MM.1S (cell line): ENCODE measurements around the gene RIPK1.

Experiments used
- CTCF ChIP-seq: fragments of 300-600 bp; sonication (generic); IDR thresholded peaks from 2 replicates; pipeline ENCODE4 v1.5.1; 2016; ENCODE audit warnings: antibody characterized with exemption, low read length, mixed read lengths
- EZH2 ChIP-seq: fragments of 300-600 bp; sonication (generic); optimal IDR thresholded peaks from 2 replicates; pipeline ENCODE3; 2017; ENCODE audit warnings: low read depth, mild to moderate bottlenecking, antibody characterized with exemption, low read length, mixed read lengths
- EZH2phosphoT487 ChIP-seq: fragments of 300-600 bp; sonication (generic); IDR thresholded peaks from 2 replicates; pipeline ENCODE4 v1.6.1; 2018; ENCODE audit warnings: antibody characterized with exemption, low read length

DNA sequence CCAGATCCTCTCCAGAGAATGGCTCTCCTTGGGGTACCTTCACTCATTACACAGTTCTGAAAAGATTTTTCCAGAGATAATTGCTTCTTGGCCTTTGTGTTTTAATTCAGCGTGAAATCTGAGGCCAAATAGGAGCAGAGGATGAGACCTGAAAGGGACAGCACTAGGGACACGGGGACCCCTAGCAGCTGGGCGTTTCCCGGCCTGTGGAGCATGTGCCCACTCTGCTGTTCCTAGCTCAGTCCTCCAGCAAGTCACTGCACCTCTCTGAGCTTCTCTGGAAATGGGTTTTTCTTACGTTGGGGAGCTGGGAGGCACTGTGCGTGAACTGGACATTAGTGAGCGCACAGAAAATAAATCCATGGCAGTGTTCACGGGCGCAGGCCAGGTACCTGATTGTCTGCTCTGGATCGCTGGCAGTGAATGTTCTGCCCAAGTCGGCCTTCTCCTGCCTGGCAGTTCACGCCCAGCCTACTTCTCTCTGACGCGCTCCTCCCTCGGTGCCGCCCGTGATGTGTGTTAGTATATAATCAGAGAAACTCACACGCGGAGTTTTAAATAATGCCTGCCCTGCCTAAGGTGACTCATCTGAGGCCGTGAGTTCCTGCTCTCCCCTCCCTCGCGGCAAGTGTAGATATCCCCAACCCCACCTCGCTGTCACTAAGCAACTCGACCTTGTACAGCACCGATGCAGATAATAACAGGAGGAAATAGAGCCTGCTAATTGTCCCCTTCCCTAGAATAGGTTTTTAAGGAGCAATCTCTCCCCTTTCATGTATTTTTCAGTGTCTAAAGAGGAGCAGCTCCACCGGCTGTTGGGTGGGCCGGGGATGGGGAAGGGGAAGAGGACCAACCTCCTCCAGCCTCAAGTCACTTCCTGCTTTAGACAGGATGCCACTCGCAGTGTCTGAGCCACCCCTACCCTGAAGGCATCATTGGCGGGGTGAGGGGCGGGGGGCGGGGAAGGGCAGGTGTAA, 91.8 kb downstream of the RIPK1 start:
- TF ChIP-seq CTCF (no peak), EZH2 (no peak), EZH2phosphoT487 (no peak)
